ENCODE results near the gene FAM187B. TPM values are rescaled to one million over a fixed set of nuclear protein-coding genes. Genes with fewer than 3 reads are reported as not detected.
"Not testable (repeated sequence)": the region's sequence is repeated elsewhere in the genome, so short reads cannot be mapped to it uniquely, and the experiment has no call there.

Gene FAM187B
- total RNA-seq, 1 donor from 2014 or later = not detected

DNA sequence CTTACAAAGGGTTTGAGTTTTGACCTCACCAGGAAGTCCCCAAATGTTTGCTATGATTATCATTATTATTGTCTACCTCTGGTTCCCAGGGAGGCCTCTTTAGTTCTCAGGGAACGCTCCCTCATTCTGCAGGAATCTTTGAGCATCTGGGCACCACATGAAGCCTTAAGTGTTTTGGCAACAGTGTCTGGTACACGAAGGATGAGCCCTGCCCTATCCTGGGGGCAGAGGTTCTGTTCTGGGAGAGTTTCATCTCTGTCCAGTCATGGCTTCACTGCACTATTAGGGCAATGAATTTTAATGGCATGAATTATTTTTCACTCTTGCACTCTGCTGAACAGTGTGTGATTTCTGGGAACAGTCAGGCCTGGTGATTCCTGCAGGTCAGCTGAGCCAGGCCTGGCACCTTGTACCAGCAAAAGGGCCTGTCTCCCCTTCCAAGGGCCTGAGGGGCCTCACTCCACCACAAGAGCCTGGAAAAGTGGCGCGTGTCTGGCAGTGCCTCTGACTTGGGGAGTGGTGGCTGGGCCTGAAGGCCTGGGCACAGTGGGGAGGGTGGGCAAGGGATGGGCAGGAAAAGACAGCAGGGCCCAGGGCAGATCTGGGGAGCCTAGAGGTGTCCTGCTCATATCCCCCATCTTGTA is 4.6 kb downstream of the FAM187B start:
- TF ChIP-seq POLR2AphosphoS5 (IDR thresholded peaks at IDR 0.05; ENCODE audit: insufficient read depth in 1 of 2, low read depth in 1 of 2) = no peak
- no peak for TF ChIP-seq POLR2A (IDR thresholded peaks at IDR 0.05)
- TF ChIP-seq, protein P1, sequence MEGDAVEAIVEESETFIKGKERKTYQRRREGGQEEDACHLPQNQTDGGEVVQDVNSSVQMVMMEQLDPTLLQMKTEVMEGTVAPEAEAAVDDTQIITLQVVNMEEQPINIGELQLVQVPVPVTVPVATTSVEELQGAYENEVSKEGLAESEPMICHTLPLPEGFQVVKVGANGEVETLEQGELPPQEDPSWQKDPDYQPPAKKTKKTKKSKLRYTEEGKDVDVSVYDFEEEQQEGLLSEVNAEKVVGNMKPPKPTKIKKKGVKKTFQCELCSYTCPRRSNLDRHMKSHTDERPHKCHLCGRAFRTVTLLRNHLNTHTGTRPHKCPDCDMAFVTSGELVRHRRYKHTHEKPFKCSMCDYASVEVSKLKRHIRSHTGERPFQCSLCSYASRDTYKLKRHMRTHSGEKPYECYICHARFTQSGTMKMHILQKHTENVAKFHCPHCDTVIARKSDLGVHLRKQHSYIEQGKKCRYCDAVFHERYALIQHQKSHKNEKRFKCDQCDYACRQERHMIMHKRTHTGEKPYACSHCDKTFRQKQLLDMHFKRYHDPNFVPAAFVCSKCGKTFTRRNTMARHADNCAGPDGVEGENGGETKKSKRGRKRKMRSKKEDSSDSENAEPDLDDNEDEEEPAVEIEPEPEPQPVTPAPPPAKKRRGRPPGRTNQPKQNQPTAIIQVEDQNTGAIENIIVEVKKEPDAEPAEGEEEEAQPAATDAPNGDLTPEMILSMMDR (IDR thresholded peaks at IDR 0.05) = no peak
- no peaks in the 10 kb centered on the region for H3K36me3 ChIP-seq
- DNase-seq (ENCODE audit: extremely low spot score in 2 of 2) = peak; percentile 62 to 74
- H3K27me3 ChIP-seq = no peaks in the 10 kb centered on the region
- no peak overlapping the region for H3K4me3 ChIP-seq
- no peak overlapping the region for H3K27ac ChIP-seq
- H3K9me3 ChIP-seq = no peaks in the 10 kb centered on the region
- H3K4me1 ChIP-seq = peaks cover 13% of the 10 kb centered on the region
- intact Hi-C loops (cut with DNase I) = no loop called here

DNA sequence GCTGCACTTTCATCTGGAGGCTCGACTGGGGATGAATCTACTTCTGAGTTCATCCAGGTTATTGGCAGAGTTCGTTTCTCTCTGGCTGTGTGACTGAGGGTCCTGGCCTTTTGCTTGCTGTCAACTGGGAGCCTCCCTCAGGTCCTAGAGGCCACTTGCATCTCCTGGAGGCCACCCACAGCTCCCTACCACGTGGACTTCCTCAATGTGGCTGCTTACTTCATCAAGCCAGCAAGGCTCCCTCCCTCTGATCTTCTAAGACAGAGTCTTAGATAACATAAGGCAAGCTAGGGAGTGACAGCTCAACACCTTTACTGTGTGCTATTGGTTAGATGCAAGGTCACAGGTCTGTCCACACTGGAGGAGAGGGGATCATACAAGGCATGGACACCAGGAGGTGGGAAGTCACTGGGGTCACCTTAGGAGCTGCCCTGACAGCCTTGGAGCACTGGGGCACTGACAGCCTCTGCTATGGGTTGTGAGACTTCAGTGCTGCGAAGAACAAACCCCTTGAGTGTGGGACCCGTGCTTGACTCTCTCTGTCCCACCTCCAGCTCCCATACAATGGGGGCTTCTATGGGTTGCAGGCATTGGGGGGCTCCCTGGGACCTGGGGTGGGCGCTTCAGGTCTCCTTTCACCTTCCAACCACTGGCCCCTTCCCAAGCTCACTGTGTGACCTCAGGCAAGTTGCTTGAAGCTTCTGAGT is 5.3 kb downstream of the FAM187B start:
- DNase-seq (ENCODE audit: extremely low spot score in 2 of 2) = peak; percentile 72 to 77
- peaks cover 13% of the 10 kb centered on the region for H3K4me1 ChIP-seq
- H3K4me3 ChIP-seq = no peak overlapping the region
- no peaks in the 10 kb centered on the region for H3K27me3 ChIP-seq
- TF ChIP-seq POLR2A (IDR thresholded peaks at IDR 0.05) (no peak), POLR2AphosphoS5 (IDR thresholded peaks at IDR 0.05; ENCODE audit: insufficient read depth in 1 of 2, low read depth in 1 of 2) (no peak)
- TF ChIP-seq, protein P1 (IDR thresholded peaks at IDR 0.05) = no peak
- H3K27ac ChIP-seq = no peak overlapping the region
- intact Hi-C loops (cut with DNase I) = no loop called here
- H3K9me3 ChIP-seq = no peaks in the 10 kb centered on the region
- H3K36me3 ChIP-seq = no peaks in the 10 kb centered on the region

DNA sequence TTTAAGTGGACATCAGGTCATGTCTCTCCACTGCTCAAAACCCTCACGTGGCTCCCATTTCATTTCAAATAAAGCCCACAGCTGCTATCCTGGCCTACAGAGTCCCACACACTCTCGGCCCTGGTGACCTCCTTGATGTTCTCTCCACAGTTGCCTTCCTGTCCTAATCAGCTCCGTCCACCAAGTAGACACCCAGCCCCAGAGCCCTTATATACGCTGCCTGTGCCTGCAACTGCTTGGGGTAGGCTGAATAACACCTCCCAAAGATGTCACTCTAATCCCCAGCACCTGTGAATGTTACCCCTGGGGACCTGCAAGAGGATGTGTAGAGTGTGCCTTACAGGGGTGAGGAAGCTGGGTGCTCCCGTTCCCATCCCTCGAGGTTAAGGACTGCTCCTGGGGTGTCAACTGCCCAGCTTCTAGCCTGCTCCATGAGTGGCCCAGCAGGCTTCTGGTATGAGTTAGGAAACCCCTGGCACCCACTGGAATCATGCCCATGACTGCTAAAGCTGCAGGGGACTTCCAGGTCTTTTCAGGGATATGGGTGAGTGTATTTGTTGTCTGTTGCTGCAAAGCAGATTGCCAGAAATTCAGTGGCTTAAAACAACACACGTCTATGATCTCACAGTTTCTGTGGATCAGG is 6.0 kb downstream of the FAM187B start:
- intact Hi-C loops (cut with DNase I) = no loop called here
- DNase-seq (ENCODE audit: extremely low spot score in 2 of 2) = peak; percentile 79 to 80
- peaks cover 13% of the 10 kb centered on the region for H3K4me1 ChIP-seq
- H3K36me3 ChIP-seq = no peaks in the 10 kb centered on the region
- H3K27me3 ChIP-seq = no peaks in the 10 kb centered on the region
- no peaks in the 10 kb centered on the region for H3K9me3 ChIP-seq
- TF ChIP-seq POLR2AphosphoS5 (IDR thresholded peaks at IDR 0.05; ENCODE audit: insufficient read depth in 1 of 2, low read depth in 1 of 2) (no peak), POLR2A (IDR thresholded peaks at IDR 0.05) (no peak)
- TF ChIP-seq, protein P1 (IDR thresholded peaks at IDR 0.05) = no peak
- no peak overlapping the region for H3K4me3 ChIP-seq
- no peak overlapping the region for H3K27ac ChIP-seq

DNA sequence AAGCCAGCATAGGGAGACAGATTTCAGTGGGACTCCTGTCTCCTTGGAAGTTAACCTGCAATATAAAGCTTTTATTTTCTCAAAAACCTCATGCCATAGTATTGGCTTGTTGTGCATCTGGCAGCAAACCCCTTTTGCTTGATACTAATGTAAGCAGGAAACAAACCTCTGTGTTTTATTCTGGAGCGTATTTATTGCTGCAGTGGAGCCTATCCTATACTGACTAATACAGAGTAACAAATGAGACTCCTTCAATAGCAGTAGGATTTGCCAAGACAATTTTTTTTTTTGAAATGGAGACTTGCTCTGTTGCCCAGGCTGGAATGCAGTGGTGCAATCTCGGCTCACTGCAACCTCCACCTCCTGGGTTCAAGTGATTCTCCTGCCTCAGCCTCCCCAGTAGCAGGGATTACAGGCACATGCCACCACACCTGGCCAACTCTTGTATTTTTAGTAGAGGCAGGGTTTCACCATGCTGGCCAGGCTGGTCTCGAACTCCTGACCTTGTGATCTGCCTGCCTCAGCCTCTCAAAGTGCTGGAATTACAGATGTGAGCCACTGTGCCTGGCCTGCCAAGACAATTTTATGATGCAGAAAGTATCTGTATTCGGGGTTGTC is 7.5 kb downstream of the FAM187B start:
- H3K27ac ChIP-seq; intact Hi-C loops (cut with DNase I); H3K27me3 ChIP-seq; H3K36me3 ChIP-seq; H3K9me3 ChIP-seq; H3K4me3 ChIP-seq; DNase-seq (ENCODE audit: extremely low spot score in 2 of 2): not testable (repeated sequence)
- H3K4me1 ChIP-seq = peaks cover 13% of the 10 kb centered on the region

DNA sequence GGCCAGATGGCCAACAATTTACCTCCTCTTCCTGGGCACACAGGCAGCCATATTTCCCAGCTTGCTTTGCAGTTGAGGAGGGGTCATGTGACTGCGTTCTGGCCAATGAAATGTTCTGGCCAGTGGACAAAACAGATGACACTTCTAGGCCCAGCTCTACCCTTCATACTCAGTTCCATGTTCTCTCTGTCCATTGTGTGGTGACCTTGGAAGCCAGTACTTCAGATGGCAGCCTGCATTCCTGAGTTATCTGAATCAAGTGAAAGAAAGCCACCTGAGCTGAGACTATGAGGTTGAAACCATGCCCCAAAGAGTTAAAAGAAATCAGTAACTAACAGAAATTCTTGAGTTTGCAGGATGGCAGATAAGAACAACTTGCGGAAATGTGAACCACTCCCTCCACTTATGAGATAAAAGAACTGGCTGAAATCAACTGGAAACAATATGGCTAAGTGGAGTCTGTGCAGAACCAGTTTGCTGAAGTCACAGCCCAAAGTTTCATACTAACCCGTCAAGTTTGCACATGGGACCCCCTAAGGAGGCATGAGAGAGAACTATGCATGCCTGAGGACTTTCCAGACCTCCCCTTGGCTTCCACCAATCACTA is 8.1 kb downstream of the FAM187B start:
- no peak overlapping the region for H3K27ac ChIP-seq
- DNase-seq (ENCODE audit: extremely low spot score in 2 of 2) = no peak

More for the DNA sequence above, 8.1 kb downstream of the FAM187B start:
- intact Hi-C loops (cut with DNase I) = no loop called here
- Histone ChIP-seq H3K9me3 (no peaks in the 10 kb centered on the region), H3K4me1 (peaks cover 13% of the 10 kb centered on the region), H3K27me3 (no peaks in the 10 kb centered on the region), H3K4me3 (no peak overlapping the region), H3K36me3 (no peaks in the 10 kb centered on the region)
- TF ChIP-seq POLR2A (IDR thresholded peaks at IDR 0.05) (no peak), POLR2AphosphoS5 (IDR thresholded peaks at IDR 0.05; ENCODE audit: insufficient read depth in 1 of 2, low read depth in 1 of 2) (no peak)
- TF ChIP-seq, protein P1 (IDR thresholded peaks at IDR 0.05) = no peak
